DND-41 (cell line): ENCODE results near the gene CEACAM4.

Experiments used
- CTCF ChIP-seq: IDR thresholded peaks from 2 replicates; pipeline ENCODE4 v1.5.1; 2012; ENCODE audit warnings: borderline replicate concordance, low read length, moderate library complexity, mild to moderate bottlenecking; ENCODE audit not compliant: poor library complexity, severe bottlenecking; ENCODE audit errors: extremely low read depth
- EZH2 ChIP-seq: IDR thresholded peaks from 3 replicates; pipeline ENCODE4 v1.6.1; 2012; ENCODE audit warnings: borderline replicate concordance, low read depth, mild to moderate bottlenecking, moderate library complexity, low read length, inconsistent platforms; ENCODE audit not compliant: severe bottlenecking

- TF ChIP-seq CTCF (no peak), EZH2 (no peak)
Observed at GRCh38 chr19:41637484-41637883, 10.6 kb upstream of the CEACAM4 start.
